Measurements from ENCODE around the gene PRICKLE2. TPM values are rescaled to one million over a fixed set of nuclear protein-coding genes. Genes with fewer than 3 reads are reported as not detected.

PRICKLE2 gene
- total and polyA plus RNA-seq, 7 donors: 0.34 to 4.9 (median 2.2) TPM

GRCh38 chr3:64173563-64173962, 51.7 kb downstream of the PRICKLE2 start:
- intact Hi-C loops (cut with DNase I): no loop called here
- DNase-seq: no peak
- Histone ChIP-seq H3K4me1 (no peaks in the 10 kb centered on the region), H3K27ac (no peak overlapping the region), H3K4me3 (no peak overlapping the region), H3K36me3 (ENCODE audit: insufficient read depth in 1 of 2, low read depth in 1 of 2) (no peaks in the 10 kb centered on the region), H3K9me3 (no peaks in the 10 kb centered on the region), H3K27me3 (ENCODE audit: insufficient read depth in 3 of 3, low read length in 2 of 3) (no peaks in the 10 kb centered on the region)
- no peak for TF ChIP-seq CTCF (IDR thresholded peaks at IDR 0.05)
- 56 to 69% (median 56%) methylated on average over 5 of the region's 5 CpGs for WGBS, 3 donors
- no peak for ATAC-seq

- ATAC-seq (no peak), DNase-seq (no peak)
- TF ChIP-seq CTCF (IDR thresholded peaks at IDR 0.05): no peak
- H3K36me3 ChIP-seq (ENCODE audit: insufficient read depth in 1 of 2, low read depth in 1 of 2): no peaks in the 10 kb centered on the region
- intact Hi-C loops (cut with DNase I): no loop called here
- no peak overlapping the region for H3K4me3 ChIP-seq
- H3K9me3 ChIP-seq: no peaks in the 10 kb centered on the region
- H3K4me1 ChIP-seq: no peaks in the 10 kb centered on the region
- 87 to 89% (median 89%) methylated on average over 5 of the region's 5 CpGs for WGBS, 3 donors
- no peaks in the 10 kb centered on the region for H3K27me3 ChIP-seq (ENCODE audit: insufficient read depth in 3 of 3, low read length in 2 of 3)
- H3K27ac ChIP-seq: no peak overlapping the region
Observed at GRCh38 chr3:64170270-64170669, 55.0 kb downstream of the PRICKLE2 start.

- no peak for TF ChIP-seq CTCF (IDR thresholded peaks at IDR 0.05)
- WGBS, 3 donors: 88 to 92% (median 88%) methylated on average over 1 of the region's 1 CpG
- no peaks in the 10 kb centered on the region for H3K27me3 ChIP-seq (ENCODE audit: insufficient read depth in 3 of 3, low read length in 2 of 3)
- DNase-seq (no peak), ATAC-seq (no peak)
- H3K4me1 ChIP-seq: no peaks in the 10 kb centered on the region
- no peaks in the 10 kb centered on the region for H3K36me3 ChIP-seq (ENCODE audit: insufficient read depth in 1 of 2, low read depth in 1 of 2)
- no peaks in the 10 kb centered on the region for H3K9me3 ChIP-seq
- no peak overlapping the region for H3K4me3 ChIP-seq
- no peak overlapping the region for H3K27ac ChIP-seq
- intact Hi-C loops (cut with DNase I): no loop called here
Observed at GRCh38 chr3:64167868-64168267, 57.4 kb downstream of the PRICKLE2 start.

GRCh38 chr3:64167351-64167750, 57.9 kb downstream of the PRICKLE2 start:
- TF ChIP-seq CTCF (IDR thresholded peaks at IDR 0.05): no peak
- Histone ChIP-seq H3K4me1 (peaks cover 2% of the 10 kb centered on the region), H3K4me3 (no peak overlapping the region), H3K36me3 (ENCODE audit: insufficient read depth in 1 of 2, low read depth in 1 of 2) (no peaks in the 10 kb centered on the region), H3K27ac (no peak overlapping the region), H3K9me3 (no peaks in the 10 kb centered on the region), H3K27me3 (ENCODE audit: insufficient read depth in 3 of 3, low read length in 2 of 3) (no peaks in the 10 kb centered on the region)
- intact Hi-C loops (cut with DNase I): no loop called here
- DNase-seq: no peak
- no peak for ATAC-seq
- WGBS, 3 donors: 70 to 78% (median 71%) methylated on average over 4 of the region's 4 CpGs

GRCh38 chr3:64166584-64167162, 58.6 kb downstream of the PRICKLE2 start:
- intact Hi-C loops (cut with DNase I): no loop called here
- DNase-seq (no peak), ATAC-seq (no peak)
- Histone ChIP-seq H3K4me3 (no peak overlapping the region), H3K27me3 (ENCODE audit: insufficient read depth in 3 of 3, low read length in 2 of 3) (no peaks in the 10 kb centered on the region), H3K9me3 (no peaks in the 10 kb centered on the region), H3K27ac (no peak overlapping the region), H3K4me1 (peaks cover 3% of the 10 kb centered on the region), H3K36me3 (ENCODE audit: insufficient read depth in 1 of 2, low read depth in 1 of 2) (no peaks in the 10 kb centered on the region)
- WGBS, 3 donors: 47 to 74% (median 52%) methylated on average over 4 of the region's 4 CpGs
- peak; percentile 8 for TF ChIP-seq CTCF (IDR thresholded peaks at IDR 0.05)
